NCI-H187 treated with DMSO at 0.1 percent for 48 hours (cell line): ENCODE results near the gene FGGY.

ENCODE experiments used
- DNase-seq: peaks from one replicate; lab custom pipeline; 2025; lab: John Stamatoyannopoulos, UW

The FGGY gene

DNA sequence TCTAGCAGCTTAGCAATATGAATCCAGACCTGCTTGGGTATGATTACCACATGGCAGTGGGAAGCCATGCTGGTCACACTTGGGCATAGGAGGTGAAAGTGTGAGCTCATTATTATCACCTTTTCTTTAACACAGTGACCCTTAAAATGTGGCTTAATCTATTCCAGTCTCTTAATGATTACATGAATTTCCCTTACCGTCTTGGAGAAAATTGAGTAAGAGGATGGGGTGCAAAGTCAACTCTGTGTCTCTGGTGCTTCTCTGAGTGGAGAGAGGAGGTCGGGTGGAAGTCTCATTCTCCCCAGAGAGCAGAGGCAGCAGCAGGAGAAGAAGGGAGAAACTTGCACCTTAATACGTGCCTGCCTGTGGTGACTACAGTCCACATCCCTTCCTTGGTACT, 91.3 kb downstream of the FGGY start:
- DNase-seq: no peak

DNA sequence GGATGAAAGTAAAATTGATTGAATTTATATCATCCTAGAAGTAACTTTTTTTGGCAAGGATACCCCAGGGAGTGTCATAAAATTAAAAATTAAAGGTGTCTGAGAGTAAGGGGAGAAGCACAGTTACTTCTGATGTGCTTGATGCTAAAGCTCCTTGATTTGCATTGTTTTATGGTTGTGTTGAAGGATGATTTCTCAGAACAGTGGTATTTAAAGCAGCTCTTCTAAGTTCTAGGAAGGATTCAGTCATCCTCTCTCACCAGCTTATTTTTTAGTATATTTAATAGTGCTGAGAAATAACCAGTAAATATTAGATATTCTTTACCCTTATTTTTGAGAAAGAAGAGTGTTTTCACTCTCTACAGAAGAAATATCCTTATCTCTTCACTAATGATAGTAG, 93.0 kb downstream of the FGGY start:
- no peak for DNase-seq

DNA sequence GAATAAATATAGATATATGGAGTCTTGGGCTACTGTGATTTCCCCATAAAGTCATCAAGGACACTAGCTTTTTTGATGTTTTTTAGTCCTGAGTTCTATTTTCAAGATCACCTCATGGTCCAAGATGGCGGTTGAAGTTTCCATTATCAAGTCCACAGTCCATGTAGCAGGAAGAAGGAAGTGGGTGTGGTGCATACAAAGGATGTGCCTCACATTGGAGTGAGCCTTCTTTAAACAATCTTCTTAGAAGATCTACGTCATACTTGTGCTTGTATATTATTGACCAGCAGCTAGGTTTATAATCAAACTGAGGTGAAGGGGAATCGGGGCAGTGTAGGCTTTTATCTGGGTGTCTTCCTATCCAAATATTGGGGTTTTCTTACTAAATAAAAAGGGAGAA, 93.4 kb downstream of the FGGY start:
- DNase-seq: no peak

DNA sequence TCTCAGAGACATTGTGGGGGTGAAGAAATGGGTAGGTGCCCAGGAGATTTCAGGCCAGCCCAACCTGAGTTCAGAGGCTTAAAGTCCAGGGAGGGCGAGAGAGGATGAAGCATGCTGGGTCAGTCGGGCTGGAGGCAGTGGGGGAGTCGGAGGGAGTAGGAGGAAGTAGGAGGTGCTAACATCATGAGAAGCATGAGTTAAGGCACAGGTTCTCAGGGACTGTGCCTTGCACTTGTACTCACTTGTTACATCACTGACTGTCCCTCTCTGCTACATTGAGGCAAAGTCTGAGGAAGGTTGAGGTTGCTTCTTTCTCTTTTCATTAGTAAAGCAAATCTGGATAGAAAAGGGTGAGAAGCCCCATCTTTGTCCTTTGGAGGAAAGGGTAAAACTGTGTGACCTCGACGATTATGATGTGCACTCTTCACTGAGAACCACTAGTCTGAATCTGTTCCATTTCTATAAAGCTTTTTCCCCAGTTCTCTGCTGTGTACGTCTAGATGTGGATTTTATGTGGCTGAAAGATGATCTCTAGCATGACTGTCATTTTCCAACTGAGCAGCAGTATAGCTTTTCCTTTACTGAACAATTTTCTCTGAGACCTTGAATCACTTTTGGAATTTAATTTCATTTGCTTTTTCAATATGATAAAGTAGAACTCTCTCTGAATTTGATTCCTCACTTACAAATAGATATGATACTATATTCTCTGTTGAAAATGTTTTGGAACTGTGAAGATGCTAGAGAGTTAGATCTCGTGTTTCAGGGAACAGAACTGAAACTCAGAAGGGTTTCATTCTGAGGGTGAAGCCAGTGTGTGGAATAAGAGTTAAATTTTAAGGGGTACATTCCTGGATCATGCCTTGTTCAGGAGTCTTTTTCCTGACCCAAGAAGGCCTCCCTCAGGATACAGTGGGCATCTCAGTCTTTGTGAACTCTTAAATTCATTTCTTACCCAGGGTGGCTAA, 94.6 kb downstream of the FGGY start:
- DNase-seq: no peak

DNA sequence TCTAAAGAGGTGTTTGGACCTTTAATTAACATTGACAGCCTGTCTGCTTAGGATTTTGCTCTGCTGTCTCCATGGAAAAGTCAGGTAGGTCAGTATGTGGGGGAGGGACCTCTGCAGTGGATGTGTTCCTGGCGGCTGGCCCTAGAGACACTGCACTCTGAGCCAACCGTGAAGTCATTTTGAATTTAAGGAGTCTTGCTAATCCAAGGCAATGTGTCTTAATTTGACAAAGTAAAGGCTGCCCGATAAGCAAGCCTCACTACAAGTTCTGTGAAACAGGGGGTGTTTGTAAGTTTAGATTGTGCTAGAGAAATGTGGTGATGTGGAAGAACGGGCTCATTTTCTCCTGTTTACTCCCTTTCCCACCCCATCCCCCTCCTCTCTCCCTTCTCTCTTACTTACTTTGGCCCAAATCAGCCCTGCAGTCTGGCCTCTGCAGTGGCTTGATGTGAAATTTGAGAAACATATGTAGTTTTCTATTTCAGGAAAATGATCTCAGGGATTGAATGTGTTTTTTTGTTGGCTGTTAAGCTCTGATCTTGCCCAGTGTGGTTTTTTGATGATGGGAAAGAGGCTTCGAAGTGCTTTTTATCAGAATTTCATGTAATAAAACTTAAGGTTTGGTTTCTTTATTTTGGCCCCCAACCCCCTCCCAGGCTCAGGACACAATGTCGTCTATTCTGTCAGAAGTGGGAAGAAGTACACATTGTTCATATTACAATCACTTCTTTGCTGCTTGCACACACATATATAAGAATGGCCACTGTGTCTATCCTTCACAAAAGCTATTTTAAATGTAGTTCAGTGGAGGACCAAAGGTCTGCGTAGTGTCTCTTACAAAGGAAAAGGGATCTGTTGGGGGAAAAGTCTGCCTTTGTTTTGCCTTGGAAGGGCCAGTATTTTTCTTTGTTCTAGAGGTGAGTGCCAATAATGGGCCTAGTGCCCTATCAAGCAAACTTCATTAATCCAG, 96.6 kb downstream of the FGGY start:
- DNase-seq: no peak

DNA sequence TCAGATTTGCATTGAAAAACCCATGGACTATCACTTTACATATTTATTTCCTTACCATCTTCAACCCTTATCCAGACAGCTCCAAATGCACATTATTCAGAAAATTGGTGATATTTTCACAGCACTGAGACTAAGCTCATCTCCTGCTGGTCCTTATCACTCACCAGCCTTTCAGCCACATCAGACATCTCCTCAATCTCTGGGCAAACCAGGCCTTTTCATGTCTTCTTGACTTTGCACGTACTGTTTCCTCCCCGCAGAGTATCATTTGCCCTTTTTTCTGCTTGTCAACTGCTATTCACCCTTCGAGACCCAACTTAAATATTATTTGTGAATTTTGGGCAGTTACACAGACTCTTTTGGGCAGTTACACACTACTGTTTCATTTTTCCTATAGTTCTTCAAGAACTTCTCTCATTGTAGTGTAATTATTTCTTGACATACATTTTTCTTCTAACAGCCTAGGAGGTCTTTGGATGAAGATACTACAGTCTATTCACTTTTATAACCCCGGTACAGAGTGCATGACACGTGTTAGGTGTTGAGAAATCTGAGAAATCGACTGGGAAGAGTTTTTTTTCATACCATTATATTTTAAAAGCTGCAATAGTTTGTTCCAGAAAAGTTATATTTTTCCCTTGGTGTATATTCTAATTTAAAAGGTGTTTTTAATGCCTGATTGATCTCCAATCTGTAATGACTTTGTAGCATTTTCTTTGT, 98.0 kb downstream of the FGGY start:
- no peak for DNase-seq

DNA sequence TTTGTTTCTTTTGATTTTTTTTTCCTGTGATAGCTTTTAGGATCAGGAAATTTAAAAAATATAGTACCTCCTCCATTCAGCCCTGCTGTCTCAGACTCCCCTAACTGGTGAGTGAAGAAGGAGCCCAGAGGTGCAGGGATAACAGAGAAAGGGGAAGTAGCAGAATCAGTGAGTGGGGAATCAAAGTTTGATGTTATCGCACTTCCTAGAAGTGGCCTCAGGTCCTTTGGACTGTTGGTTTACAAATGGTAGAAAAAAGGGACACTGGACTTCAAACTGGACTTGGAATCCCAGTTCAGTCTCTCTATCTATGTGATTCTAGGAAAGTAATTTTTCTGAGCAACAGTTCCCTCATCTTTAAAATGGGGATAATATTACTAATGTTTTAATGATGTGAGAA, 99.5 kb downstream of the FGGY start:
- no peak for DNase-seq

DNA sequence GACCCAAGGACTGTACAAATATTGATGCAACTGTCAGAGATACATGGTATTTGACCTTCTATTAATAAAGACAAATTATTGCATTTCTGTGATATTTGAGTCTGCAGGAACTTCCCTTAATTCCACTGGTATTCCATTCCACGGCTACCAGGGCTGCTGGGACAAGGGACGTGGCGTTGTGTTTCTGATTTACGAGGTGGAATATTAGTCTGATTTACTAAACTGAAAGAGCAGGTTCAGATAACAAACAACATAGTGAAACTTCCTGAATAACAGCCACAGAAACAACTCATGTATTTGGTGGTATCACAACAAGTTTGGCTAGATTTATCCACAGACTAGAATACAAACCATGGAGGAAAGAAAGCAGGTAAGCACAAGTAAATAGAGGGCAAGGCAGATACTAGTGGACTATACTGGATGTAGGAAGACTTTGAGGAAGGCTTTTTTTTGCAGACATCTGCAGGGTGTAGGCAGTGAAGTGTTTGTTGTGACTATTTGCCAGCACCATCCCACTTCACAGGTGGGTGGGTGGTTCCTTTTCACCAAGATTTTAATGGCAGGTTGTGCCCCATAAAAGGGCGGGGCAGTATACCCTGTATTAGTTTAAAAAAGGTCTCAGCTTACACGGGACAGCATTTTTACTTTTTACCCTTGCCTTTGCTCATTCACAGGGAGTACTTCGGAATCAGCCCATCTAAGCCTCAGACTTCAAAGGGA, 100.4 kb downstream of the FGGY start:
- DNase-seq: no peak

DNA sequence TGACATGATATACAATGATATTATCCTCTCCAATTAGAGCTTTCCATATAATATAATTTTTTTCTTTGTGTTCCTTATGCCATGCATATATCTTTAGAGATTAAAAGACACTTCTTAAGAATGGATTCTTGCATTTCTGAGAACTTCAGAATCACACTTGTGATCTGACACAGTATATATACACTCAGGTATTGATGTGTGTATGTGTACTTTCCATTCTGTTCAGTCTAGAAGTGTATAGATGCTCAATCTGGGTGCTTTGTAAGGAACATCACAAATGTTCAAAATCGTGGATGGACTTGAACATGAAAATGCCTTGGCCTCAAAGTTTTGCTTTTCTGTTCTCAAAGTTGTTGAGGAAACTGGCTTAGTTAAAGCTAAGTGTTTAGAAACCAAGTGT, 102.7 kb downstream of the FGGY start:
- DNase-seq: no peak

DNA sequence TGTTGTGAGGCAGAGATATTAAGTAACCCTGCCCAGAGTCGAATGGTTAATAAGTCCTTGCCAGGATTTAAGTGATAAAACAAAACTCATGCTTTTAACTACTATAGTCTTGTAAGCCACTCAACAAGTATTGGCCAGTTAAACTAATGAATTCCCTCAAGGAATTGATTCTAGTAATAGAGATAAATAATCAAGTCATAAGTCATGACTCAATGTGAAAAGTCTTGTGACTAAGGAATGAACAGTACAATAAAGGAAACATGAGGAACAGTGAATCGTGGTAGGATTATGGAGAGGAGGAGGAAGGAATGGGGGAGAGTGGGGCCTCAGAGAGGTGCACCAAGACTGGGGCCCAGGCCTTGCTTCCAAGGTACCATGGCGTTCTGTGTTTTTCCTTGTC, 104.7 kb downstream of the FGGY start:
- DNase-seq: no peak

DNA sequence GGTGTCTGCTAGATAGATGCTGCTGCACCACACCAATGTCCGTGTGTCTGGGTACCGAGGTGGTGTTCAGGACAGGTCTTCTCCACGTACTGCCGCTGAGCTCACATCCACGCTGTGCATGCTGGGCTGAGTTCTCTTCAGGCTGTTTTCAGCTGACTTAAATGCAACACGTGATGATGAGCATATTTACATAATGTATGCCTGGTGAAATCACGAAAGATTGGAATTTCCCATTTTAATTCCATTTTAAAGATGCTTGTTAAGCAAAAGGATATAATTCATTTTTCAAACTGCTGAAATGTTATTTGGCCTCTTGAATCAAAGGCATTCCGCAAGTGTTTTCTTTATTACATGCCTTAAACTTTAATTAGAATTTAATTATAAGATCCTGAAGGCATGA, 107.9 kb downstream of the FGGY start:
- DNase-seq: no peak

DNA sequence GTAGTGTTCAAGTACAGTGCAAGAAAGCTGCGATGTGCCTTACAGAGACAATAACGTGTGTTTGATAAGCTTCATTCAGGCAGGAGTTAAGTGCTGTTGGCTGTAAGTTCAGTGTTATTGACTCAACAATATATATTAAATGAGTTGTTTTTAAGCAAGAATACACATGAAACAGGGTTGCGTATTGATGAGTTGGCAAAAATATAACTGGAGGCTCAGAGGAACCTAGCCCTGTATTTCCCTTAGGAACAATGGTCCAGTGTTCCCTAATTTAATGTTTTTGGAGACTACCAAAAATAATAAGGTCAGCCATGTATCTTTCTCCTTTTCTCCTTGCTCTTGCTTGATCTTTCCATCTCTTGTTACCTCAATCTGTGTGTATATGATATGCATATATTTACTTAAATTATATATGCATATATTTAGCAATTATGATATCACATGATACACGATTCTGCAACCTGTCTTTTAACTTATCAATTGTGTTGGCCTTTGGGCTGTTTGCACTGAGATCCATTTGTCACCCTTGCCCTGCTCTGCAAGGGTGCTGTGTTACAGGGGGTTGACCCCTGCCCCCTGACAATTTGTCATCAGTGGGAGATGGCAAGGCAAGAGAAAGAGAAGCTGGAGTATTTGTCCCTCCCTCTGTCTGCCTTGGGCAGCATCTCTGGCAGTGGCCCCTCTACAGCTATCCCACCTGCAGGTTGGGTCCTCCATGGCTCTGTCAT, 109.7 kb downstream of the FGGY start:
- DNase-seq: no peak

DNA sequence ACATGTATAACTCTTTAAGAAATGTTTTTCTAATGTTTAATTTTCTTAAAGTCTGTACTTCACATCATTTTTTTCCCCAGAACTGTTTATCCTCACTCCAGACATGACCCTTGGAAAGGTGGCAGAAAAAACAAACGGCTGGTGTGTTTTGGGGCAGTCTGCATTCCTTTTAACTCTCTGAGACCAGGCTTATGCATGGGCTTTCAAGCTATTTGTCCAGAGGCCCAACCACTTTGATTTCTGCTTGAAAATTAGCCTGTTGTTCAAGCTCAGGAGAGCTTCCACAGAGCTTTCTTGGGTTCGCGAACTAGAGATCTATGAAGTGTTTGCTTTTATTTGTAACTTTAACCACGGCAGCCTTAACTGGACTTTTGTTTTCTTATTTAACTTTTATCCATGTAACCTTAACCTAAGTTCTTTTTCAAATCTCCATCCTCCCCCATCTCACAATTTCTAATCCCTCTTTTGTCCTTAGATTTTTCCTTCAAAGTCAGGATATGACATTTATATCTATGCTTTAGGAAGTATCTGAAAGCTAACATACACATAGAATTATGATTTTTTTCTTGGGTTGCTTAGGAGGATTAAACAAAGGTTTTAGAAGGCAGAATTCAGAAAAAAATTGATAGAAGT, 111.8 kb downstream of the FGGY start:
- no peak for DNase-seq

DNA sequence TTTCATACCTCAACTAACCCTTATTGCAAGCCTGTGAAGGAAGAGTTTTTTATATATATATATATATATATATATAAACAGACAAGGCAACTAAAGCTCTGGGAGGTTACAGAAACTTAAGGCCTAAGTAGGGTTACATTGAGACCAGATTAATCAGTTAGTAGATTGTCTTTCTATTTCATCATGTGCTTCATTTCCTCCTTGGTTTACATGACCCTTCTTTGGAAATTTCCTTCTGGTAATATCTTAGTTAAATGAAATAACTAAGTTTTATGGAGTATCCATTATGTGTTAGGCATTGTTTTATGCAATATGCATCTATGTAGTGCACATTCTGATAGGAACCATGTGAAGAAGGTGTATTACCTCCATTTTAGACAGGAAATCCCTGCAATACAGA, 112.7 kb downstream of the FGGY start:
- no peak for DNase-seq

DNA sequence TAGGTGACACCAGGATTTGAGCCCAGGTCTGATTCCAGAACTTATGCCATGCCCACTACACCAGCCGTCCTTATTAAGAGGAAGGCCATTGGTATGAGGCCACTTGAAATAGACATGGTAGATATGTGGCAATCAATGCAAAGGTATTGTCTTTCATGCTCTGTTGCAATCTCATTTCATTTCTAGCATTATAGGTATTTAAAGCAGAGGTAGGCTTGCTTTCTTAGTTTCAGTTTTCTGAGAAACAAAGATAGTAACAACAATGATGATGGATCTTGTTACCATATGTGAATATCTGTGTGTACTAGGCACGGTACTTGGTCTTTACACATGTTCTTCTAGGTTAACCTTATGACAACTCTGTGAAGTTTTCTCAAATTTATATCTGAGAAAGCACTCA, 113.1 kb downstream of the FGGY start:
- no peak for DNase-seq

DNA sequence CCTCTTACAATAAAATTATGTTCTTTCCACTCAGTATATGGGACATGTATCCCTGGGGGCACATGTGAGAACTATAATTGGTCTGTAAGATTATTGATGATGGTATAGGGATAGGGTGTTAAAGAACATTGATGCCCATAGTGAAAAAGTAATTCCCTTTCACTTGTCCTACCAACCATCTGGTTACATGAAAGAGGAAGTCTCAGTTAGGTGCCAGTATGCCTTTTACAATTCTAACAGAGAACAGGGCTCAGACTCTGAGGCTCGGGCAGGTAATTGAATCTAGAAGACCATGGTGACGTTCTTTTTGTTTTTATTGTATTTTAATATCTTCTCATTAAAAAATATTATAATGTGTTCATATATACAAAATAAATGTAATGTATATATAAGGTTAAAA, 113.6 kb downstream of the FGGY start:
- DNase-seq: no peak

DNA sequence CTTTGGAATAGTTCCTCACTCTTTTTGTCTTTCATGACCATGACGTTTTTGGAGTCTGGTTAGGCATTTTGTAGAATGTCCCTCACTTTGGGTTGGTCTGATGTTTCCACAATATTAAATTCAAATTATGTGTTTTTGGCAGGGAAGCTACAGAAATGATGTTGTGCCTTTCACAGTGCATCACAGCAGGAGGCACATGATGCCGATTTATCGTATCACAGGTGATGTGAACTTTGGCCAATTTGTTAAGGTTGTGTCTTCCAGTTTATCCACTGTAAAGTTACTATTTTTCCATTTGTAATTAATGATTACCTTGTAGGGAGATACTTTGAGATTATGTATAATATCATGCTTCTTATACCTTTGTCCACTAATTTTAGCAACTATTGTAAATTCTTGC, 114.3 kb downstream of the FGGY start:
- no peak for DNase-seq

DNA sequence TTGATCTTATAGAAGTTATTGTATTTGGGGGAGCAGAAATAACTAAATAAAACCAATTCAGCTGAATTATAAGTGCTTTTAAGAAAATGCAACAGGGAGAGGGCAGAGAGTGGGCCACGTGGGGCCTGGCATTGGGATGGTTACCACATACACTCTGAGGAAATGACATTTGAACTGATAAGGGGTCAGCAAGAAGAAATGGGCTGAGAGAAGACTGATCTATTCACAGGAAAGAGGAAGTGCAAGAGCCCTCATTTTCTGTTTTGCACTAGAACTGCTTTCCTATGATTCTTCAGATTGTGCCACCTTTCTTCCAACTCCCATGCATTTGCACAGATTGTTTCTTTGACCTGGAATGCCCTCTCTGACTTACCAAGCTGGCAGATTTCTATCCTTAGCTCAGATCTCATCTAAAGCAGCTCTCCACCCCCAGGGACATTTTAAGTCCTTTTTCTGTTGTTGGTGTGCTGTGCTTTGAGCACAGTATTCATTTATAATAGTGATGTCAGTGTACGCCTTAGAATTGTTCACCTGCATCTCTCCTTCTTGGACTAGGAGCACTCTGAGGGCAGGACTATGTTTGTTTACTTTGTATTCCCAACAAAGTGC, 115.9 kb downstream of the FGGY start:
- DNase-seq: no peak

DNA sequence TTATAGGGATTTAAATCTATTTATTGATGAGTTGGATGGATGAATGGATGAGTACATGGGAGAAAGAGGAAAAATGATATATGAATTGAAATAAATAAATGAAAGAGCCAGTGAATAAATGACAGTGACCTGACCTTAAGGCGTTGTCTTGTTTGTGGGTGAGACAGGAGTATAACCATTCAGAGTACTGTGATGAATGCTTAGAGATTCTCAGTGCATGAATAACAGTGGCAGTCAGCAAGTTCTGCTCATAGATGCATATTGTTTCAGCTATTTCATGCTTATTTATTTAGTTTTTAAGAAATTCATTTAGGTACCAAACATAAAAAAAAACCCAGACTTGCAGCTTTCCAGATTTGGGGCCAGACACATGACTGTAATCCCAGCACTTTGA, 116.4 kb downstream of the FGGY start:
- no peak for DNase-seq
